ENCODE data around the gene MYOZ3.

DNA sequence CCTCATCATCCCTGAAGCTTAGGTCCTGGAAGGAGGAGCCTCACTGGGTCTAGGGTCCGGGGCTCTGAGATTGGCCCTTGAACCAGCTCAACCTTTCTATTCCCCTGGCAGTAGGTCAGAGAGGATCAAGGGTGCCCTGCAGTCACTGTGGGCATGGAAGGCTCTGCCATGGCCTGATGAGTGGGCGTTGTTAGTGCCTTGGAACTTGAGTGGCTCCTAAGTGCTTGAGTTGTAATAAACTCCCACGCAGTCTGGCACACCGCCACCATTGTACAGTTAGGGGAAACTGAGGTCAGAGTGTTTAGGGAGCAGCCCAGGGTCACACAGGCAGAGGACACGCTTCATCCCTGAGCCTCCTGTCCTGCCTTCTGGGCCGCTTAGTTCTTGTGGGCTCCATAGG, 31.0 kb upstream of the MYOZ3 start:
- TF ChIP-seq, protein P1, sequence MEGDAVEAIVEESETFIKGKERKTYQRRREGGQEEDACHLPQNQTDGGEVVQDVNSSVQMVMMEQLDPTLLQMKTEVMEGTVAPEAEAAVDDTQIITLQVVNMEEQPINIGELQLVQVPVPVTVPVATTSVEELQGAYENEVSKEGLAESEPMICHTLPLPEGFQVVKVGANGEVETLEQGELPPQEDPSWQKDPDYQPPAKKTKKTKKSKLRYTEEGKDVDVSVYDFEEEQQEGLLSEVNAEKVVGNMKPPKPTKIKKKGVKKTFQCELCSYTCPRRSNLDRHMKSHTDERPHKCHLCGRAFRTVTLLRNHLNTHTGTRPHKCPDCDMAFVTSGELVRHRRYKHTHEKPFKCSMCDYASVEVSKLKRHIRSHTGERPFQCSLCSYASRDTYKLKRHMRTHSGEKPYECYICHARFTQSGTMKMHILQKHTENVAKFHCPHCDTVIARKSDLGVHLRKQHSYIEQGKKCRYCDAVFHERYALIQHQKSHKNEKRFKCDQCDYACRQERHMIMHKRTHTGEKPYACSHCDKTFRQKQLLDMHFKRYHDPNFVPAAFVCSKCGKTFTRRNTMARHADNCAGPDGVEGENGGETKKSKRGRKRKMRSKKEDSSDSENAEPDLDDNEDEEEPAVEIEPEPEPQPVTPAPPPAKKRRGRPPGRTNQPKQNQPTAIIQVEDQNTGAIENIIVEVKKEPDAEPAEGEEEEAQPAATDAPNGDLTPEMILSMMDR (conservative IDR thresholded peaks at IDR 0.05; ENCODE audit: low read depth, low read length) = no peak
- TF ChIP-seq EZH2phosphoT487 (IDR thresholded peaks at IDR 0.05; ENCODE audit: borderline replicate concordance, low read length) = no peak

Data from PC-3 (cell line).